HG03354 (cell line): ENCODE results near the gene LRRC8D.
"Not testable (repeated sequence)": the region's sequence is repeated elsewhere in the genome, so short reads cannot be mapped to it uniquely, and the experiment has no call there.

Source experiments
- ATAC-seq: cut with Tn5 transposase; IDR thresholded peaks from one replicate; pipeline ENCODE4 v1.9.1; 2021; ENCODE audit warnings: mild to moderate bottlenecking; ENCODE audit not compliant: unreplicated experiment, poor library complexity, severe bottlenecking

Gene LRRC8D

DNA sequence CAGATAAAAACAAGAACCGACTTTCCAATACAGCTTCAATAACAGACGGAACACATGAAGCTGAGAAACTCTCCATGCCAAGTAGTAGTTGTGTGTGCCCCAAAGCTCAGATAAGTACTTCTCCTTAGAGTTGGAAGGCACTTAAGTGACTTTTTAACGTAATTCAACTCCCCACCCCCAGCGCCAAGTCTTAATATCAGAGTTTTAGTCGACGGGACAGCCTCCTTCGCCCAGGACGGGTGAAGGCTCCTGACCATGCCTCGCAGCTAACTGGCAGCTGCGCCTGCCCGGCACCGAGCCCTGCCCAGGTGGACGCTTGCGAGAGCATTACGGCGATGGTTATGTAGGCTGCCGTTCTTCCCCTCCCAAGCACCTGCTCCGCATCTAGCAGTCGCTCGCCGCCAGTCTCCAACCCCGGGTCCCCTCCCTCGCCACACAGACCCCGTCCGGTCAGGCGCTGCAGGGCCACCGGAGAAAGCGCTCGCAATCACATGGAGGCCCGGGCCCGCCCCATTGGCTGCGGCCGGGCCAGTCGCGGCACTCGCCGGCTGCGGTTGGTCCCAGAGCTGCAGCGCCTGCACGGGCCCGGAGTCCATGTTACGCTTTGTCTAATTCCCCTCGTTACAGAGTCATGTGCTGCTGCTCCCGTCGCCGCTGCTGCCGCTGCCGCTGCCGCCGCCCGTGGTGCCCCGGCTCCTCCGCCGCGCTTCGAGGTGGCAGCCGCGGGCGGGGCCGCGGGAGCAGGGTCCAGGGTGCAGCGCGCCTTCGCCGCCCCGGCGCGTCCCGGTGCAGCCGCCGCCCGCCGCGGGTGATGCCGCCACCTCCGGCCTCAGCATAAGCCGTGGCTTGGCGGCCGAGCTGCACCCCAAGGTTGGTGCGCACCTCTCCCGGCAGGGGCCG is at the start of gene LRRC8D:
TSS of gene LRRC8D (plus strand) at position 611 of the 900 bp plus-strand sequence. CDS start 112,037 bp downstream, outside the sequence.
- ATAC-seq, result peak; percentile 75

DNA sequence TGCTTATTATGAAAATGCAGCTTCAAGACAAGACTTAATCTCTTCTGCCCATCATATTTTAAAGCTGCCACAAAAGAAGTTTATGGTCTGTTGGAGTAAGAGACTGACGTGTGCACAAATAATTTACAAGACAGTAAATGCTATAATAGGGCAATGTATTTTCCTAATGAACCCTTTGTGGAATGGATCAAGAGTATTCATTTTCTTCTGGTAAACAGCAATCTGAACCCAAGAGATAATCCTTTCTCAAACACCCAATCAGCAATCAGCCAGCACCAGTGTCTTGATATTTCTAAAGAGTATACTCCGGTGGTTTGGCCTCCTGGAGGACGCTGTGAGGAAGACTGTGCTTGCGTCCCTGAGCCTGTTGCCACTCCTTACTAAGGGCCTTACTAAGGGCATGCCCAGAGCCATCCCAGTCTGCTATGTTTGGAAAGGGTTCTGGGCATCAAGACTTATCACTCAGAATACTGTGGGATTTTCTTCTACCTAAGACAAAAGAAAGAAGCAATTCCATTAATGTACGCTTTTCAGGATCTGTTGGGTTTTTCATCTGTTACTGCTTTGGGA is 48.8 kb upstream of the LRRC8D start:
- no peak for ATAC-seq

DNA sequence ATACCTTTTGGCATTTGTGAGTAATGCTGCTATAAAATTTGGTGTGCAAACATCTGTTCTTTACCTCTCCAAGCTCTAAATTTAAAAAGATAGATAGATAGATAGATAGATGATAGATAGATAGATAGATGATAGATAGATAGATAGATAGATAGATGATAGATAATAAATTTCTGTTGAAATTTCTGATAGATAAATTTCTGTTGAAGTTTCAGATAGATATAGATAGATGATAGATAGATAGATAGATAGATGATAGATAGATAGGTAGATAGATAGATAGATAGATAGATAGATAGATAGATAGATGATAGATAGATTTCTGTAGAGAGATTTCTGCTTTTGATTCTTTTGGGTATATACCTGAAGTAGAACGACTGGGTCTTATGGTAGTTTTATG is 44.7 kb upstream of the LRRC8D start:
- ATAC-seq, result not testable (repeated sequence)

DNA sequence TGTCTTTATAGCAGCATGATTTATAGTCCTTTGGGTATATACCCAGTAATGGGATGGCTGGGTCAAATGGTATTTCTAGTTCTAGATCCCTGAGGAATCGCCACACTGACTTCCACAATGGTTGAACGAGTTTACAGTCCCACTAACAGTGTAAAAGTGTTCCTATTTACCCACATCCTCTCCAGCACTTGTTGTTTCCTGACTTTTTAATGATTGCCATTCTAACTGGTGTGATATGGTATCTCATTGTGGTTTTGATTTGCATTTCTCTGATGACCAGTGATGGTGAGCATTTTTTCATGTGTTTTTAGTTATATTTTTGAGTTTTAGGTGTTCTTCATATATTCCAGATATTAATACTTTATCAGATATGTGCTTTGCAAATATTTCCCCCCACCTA is 43.6 kb upstream of the LRRC8D start:
- ATAC-seq, result not testable (repeated sequence)

DNA sequence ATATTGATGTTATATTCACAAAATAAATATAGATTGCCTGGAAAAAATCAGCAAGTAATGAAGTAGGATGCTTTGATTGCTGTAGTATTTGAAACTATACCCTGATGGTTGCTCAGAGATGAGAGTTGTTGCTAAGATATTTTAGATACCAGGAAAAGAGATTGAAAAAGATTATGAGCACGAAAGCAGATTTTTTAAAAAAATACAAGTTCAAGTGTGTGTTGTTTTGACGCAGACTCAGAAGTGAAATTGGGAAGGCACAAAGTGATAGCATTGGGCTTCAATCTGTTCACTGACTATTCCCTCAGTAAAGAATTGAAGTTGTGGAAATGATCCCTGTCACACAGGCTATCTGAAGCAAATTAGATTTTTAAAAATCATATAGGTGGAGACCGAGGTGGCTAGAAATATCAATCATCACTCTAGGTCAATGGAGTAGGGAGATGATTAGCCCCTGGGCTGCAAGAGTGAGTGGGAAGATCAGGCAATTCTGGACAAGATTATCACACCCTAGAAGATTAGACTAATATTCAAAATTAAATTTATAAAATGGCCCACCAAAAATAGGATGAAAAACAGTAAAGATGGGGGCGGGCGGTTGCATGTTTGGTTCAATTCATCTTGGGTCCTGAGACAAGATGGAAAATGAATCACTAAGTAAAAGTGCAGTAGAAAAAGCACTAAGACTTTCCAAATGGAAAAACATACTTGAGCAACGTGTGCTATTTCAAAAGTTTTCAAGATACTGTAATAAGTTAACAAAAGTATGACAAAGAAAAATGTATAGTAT is 41.5 kb upstream of the LRRC8D start:
- no peak for ATAC-seq

DNA sequence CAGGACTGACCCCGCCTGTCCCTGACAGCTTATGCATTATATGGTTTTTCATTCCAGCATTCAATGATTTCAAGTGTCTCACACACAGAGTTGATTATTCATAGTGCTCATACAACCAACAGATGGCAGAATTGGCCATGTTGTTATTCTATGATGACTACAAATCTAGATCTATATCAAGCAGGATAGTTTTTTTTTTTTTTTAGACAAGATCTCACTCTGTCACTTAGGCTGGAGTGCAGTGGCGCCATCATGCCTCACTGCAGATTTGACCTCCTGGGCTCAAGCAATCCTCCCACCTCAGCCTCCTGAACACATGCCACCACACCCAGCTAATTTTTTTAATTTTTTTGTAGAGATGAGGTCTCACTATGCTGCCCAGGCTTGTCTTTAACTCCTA is 40.1 kb upstream of the LRRC8D start:
- ATAC-seq, result peak; percentile 32

DNA sequence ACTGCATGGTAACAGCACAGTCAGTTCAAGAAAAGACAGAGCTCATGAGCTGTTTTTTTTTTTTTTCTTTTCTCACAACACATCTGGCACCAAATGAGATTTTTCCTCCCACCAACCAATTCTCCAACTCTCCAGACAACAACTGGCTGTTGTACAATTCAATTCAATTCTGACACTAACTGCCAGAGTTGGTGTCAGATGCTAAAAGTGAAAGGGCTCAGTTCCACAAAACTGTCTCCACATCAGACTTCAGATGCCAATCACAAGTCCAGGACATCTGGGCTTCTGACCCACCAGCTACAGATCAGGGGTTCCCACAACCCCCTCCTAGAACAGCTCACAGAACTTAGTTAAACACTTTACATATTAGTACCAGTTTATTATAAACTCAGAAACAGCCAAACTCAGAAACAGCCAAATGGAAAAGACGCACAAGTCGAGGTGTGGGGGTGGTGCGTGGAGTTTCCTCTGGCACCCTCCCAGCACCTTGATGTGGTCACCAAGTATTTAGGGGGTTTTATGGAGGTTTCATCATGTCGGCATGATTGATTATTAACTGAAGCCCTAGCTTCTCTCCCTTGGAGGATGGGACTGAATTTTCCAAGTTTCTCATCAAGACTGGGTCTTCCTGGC is 39.2 kb upstream of the LRRC8D start:
- ATAC-seq, result peak; percentile 88

DNA sequence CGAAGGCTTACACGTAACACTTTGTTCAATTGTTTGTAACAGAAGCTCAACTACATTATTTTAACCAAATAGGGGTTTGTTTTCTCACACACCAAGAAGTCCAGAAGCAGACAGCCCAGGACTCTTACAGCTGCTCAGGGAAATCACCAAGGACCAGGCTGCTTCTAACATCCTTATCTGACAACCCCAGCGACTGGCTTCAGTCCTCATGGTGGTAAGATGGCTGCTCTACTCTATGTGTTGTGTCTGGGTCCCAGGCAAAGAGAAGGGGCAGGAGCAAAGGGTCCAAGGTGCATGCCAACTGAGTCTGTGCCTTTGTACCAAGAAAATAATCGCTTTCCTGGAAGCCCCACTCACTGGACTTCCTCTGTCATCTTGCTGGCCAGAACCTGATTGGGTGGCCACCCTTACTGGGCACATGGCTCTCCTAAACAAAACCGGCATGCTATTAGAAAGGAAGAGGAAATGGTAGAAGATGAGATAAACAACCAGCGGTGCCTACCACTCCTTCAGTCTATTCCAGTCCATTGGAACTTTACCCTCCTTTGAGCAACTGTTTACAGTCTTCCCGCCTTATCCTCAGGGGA is 34.1 kb upstream of the LRRC8D start:
- ATAC-seq, result no peak

DNA sequence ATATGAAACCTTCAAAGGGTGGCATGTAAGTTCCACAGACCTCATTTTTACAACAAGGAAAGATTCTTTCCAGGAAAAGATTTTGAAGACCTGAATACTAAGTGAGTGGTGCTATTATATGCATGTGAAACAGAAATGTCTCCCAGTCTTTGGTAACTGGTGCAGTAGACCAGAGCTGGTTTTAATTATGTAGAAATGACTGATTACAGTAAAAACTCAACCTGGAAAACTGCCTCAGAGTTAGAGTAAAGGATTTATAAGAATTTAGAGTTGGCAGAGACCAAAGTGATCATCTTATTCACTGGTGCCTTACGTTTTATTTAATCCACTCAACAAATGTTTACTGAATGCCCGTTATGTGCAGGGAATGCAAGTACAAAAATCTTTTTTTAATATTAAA is 30.2 kb upstream of the LRRC8D start:
- no peak for ATAC-seq

DNA sequence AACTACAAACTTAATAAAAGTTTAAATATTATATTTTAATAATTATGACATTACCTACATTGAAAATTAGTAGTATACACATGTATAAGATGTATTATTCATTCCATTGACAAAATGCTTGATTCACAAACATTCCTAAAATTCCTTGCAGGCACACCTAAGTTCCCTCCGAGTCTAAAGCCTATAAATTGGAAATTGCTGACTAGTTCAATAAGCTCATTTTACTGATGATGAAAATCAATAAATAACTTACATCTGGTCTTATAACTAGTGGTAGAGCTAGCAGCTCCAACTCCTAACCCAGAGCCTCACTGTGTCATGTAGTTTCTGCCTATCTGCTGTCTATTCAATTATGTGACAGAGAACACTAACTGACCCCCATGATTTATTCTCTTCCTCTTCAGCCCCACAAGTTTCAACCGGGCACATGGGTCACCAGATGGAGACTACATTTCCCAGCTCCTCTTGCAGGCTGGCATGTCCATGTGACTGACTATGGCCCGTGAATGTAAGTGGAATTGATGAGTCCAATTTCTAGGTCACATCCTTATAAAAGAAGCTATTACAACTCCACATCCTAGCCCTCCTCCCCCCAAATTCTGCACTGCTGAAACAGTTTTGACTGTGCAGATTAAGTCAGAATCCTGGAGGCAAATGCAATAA is 29.6 kb upstream of the LRRC8D start:
- ATAC-seq, result no peak

DNA sequence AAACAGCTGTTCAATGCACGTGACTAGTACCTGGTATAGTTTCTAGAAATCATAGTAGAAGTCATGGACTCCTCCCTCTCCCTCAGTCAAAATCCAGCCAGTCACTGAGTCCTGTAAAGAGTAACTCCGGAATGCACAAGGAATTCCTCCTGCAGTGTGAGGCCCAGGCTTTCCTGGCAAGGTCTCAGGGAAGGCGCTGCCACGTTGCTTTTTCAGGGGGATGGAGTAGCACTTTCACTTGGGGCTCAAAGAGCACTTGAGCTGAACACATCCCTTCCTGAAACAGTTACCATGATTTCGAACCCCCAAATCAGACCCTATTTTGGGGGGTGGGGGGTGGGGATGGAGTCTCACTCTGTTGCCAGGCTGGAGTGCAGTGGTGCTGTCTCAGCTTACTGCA is 26.4 kb upstream of the LRRC8D start:
- no peak for ATAC-seq

DNA sequence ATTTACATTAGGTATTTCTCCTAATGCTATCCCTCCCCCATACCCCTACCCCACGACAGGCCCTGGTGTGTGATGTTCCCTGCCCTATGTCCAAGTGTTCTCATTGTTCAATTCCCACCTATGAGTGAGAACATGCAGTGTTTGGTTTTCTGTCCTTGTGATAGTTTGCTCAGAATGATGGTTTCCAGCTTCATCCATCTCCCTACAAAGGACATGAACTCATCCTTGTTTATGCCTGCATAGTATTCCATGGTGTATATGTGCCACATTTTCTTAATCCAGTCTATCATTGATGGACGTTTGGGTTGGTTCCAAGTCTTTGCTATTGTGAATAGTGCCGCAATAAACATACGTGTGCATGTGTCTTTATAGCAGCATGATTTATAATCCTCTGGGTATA is 25.3 kb upstream of the LRRC8D start:
- ATAC-seq, result not testable (repeated sequence)

DNA sequence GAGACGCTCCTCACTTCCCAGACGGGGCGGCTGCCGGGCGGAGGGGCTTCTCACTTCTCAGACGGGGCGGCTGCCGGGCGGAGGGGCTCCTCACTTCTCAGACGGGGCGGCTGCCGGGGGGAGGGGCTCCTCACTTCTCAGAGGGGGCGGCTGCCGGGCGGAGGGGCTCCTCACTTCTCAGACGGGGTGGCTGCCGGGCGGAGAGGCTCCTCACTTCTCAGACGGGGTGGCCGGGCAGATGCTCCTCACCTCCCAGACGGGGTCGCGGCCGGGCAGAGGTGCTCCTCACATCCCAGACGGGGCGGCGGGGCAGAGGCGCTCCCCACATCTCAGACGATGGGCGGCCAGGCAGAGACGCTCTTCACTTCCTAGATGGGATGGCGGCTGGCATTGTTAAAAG is 23.0 kb upstream of the LRRC8D start:
- not testable (repeated sequence) for ATAC-seq

DNA sequence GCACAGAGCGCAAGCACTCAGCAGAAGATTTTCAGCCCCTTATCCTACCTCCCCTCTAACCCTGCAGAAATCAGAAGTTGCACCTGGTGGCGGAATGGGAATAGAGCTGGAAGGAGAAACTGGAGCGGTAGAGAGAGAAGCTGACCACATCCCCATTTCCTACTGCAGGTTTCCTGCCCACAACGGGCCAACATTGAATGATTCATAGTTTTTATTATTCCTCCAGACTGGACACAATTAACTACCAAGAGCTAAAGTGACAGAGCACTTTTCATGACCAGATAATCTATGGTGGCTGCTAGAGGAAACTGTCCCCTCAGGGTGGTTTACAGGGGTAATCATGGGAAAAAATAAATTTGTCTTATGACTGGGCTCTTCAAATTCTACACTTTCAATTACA is 21.3 kb upstream of the LRRC8D start:
- ATAC-seq, result no peak

DNA sequence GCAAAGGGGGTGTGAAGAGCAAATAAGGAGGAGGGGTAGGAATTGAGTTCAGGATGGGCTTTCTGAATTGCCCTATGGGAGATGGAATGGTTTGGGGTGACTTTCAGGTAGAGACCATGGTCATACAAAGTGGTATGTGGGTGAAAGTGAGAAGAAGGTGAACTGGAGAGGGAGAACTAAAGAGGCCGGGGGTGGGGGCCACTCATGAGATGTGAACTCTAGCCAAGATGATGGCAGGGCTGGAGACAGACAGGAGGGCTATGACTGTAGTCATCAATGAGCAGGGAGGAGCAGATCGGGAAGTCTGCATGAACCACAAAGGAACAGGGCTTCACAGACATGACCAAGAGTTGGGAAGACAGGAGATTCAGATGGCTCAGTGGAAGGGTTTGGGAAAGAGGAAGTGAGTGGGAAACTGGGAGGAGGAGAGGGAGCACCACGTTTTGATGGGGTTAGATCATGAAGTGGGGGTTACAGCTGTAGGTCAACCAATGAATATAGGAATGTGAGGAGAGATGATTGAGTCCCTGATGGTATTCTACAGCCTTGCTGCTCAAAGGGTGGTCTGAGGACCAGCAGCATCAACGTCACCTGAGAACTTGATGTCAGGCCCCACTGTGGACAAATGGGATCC is 20.7 kb upstream of the LRRC8D start:
- ATAC-seq, result no peak

DNA sequence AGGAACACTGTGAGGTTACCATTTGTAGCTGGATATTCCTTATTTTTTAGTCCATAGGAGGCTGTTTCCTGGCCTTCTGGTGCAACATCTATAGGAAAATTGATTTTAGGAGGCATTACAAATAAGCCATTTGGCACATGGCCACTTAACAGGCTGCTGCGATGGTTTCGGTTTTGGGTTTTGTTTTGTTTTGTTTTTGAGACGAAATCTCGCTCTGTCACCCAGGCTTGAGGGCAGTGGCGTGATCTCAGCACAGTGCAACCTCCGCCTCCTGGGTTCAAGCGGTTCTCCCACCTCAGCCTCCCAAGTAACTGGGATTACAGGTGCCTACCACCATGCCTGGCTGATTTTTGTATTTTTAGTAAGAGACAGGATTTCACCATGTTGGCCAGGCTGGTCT is 20.1 kb upstream of the LRRC8D start:
- ATAC-seq, result no peak

DNA sequence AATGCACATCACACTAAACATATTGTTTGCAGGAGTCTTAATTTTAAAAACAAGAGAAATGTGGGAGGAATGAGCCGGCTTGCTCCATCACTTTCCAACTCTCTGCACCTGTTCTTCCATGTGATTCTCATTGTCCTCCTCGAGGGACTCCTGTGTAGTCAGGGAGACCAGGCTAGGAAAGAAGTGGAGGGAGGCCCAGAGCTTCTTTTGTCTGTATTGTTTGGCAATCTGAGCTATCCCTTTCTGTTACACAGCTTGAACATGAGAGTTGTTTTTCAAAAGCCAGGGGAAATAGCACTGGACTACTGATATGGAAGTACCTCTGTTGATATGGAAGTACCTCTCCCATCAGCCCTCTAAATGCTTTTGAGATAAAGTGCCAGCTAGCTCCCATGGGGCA is 18.8 kb upstream of the LRRC8D start:
- no peak for ATAC-seq

DNA sequence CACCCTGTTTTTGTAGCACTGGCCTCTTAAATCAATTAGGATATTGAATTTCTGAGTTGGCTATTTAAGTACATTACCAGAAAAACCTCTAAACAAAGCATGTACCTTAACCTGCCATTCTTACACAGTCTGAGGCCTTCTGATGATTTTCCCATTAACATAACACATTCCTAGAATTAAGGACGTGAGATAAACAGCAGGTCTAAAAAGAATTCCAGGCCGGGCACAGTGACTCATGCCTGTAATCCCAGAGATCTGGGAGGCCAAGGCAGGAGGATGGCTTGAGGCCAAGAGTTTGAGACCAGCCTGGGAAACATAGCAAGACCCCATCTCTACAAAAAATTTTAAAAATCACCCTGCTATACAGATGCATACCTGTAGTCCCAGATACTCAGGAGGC is 18.0 kb upstream of the LRRC8D start:
- no peak for ATAC-seq
